ENCODE data around the gene RNF166.

RNF166 gene

DNA sequence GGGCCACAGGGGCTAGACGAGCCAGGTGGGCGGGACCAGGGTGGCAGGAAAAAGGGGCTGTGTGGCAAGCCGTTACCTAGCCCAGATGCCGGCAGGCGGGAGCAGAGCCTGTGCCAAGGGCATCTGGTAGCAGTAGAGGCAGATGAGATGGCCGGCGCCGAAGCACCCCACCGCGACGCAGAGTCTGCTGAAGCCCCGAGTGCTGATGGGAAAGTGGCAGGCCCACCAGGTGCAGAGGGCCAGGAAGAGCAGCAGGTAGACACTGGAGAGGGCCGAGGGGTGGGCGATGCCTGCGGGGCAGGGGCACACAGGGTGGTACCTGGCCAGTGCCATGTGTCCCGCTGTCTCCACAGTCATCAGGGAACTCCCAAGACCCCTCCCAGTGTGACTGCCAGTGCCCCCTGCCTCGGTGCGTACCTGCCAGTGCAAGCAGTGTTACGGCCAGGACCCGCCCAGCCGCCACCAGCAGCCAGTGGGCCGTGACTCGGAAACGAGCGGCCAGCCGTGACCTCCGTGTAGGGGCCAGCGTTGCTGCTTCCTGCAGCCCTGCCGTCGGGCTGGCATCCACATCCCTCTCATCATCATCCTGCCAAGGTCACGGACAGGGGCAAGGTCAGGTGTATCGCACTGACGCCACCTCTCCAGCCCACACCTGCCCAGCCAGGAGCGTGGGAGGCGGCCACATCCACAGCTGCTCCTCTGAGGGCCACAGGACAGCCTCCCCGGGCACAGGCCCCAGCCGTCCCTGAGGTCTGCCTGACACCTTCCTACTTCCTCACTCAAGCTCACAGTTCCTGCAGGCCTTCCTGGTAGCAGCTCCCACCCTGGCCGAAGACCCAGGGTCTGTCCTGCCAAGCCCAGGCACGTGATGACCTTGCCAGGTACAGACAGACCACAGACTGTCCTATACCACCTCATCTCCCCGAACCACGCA is 32.2 kb upstream of the RNF166 start:
- TF ChIP-seq, protein P1, sequence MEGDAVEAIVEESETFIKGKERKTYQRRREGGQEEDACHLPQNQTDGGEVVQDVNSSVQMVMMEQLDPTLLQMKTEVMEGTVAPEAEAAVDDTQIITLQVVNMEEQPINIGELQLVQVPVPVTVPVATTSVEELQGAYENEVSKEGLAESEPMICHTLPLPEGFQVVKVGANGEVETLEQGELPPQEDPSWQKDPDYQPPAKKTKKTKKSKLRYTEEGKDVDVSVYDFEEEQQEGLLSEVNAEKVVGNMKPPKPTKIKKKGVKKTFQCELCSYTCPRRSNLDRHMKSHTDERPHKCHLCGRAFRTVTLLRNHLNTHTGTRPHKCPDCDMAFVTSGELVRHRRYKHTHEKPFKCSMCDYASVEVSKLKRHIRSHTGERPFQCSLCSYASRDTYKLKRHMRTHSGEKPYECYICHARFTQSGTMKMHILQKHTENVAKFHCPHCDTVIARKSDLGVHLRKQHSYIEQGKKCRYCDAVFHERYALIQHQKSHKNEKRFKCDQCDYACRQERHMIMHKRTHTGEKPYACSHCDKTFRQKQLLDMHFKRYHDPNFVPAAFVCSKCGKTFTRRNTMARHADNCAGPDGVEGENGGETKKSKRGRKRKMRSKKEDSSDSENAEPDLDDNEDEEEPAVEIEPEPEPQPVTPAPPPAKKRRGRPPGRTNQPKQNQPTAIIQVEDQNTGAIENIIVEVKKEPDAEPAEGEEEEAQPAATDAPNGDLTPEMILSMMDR (IDR thresholded peaks at IDR 0.05; ENCODE audit: low read depth, low read length) = no peak
- no peak for DNase-seq (ENCODE audit: extremely low read depth, low read depth)

DNA sequence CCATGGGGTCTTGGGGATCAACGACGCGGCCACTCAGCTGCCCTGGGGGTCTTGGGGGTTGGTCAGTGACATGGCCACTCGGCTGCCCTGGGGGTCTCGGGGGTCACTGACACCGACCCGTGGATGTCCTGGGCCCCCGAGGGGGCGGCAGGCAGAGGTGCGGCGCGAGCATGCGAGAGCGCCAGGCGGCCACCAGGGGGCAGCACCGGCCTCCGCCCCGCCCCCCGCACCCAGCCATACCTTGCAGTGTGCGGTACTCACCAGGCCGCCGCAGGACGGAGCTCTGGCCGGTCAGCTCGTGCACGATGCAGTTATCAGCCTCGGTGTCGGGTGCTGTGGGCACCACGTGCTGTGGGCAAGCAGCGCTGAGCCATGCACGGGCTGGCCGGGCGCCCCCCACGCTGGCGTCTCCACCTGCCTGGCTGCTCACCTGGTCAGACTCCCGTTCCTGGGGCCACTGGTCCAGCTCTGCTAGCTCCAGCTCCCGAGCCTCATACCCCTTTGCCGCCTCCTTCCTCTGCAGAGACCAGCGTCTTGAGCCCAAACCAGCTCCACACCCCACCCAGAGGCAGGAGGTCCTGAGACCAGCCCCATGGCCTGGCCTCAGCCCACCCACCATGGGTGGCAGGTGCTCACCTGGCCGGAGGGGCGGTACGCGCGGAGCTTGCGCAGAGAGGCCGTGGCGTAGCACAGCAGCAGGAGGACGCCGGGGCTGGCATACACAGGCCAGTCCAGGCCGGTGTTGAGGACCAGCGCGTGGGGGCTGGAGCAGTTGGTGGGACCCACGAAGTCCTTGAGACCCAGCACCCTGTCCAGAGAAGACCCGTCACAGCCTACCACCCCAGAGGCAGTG is 31.3 kb upstream of the RNF166 start:
- peak; percentile 25 for DNase-seq (ENCODE audit: extremely low read depth, low read depth)
- TF ChIP-seq, protein P1 (IDR thresholded peaks at IDR 0.05; ENCODE audit: low read depth, low read length) = peak; percentile 67

DNA sequence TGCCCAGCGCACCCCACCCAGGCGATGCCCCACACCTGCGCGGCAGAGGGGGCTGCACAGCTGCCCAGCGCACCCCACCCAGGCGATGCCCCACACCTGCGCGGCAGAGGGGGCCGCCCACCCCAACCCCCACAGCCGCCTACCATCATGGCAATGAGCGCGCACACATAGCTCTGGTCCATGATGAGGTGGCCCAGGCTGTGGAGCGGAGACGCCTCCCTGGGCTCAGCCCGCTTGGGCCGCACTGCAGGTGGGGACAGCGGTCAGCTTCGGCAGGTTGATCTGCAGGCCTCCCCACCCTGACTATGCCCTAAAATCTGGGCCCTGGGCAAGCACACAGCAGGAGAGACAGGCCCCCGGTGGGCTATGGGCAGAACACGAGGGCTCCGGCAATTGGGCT is 30.3 kb upstream of the RNF166 start:
- no peak for DNase-seq (ENCODE audit: extremely low read depth, low read depth)
- TF ChIP-seq, protein P1 (IDR thresholded peaks at IDR 0.05; ENCODE audit: low read depth, low read length) = no peak

DNA sequence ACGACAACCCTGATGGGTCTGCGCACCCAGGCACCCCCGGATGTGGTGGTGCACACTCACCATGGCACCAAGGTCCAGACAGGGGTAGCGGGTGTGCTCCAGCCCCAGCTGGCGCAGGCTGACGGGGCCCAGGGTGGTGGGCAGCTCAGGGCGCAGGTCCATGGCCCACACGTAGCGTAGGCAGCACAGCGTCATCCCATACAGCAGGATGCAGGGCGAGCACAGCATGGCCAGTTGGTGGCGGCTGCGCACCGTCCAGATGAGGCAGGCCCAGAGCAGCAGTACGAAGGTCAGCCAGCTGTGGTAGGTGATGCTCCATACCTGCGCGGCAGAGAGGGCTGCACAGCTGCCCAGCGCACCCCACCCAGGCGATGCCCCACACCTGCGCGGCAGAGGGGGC is 29.9 kb upstream of the RNF166 start:
- DNase-seq (ENCODE audit: extremely low read depth, low read depth) = no peak
- TF ChIP-seq, protein P1 (IDR thresholded peaks at IDR 0.05; ENCODE audit: low read depth, low read length) = no peak

DNA sequence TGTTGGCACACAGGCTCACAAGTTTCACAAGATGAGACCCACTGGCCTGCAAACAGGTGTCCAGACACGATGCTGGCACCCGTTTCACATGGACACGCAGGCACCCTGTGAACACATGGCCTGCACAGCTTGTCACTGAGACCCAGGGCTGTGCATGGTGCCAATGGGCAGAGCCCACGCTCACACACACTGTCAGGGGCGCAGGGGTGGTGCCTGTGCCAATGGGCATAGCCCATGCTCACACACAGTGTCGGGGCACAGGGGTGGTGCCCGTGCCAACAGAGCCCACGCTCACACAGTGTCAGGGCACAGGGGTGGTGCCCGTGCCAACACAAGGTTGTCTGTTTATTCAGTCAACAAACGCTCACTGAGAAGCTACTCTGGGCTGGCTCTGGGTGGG is 29.4 kb upstream of the RNF166 start:
- TF ChIP-seq, protein P1 (IDR thresholded peaks at IDR 0.05; ENCODE audit: low read depth, low read length) = no peak
- DNase-seq (ENCODE audit: extremely low read depth, low read depth) = no peak

DNA sequence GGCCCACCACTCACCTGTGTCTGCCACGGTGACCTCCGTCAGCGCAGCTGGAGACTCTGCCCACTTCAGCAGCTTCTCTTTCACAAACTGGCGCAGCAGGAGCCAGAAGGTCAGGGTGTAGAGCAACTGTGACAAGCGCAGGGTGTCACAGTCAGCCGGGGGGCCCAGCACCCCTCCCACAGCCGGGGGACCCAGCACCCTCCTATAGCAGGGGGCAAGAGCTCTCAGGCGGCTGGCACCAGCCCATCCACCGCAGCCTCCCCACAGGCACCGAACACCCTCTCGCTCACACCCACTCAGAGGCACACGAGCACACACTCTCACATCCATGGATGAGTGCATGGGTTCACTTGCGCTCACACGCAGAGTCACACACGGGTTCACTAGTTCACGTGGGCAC is 28.9 kb upstream of the RNF166 start:
- DNase-seq (ENCODE audit: extremely low read depth, low read depth) = no peak
- TF ChIP-seq, protein P1 (IDR thresholded peaks at IDR 0.05; ENCODE audit: low read depth, low read length) = no peak

DNA sequence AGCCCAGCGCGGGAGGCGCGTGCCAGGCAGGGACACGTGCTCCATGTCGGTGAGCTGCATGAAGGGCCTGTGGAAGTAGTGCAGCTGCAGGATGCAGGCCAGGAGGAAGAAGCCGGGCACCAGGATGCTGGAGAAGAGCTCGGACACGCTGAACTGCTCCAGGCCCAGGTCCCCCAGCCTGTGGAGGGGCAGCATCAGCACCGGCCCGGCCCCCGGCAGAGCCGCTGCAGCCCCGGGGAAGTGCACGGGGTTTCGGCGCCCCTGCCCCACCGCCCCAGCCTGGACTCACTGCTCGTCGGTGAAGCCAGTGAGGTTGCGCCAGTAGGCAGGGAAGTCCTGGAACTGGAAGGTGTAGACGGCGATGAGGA is 28.1 kb upstream of the RNF166 start:
- no peak for DNase-seq (ENCODE audit: extremely low read depth, low read depth)
- TF ChIP-seq, protein P1 (IDR thresholded peaks at IDR 0.05; ENCODE audit: low read depth, low read length) = no peak
